CD14-positive monocyte (primary cell): ENCODE results near the gene ITGB6. TPM values are rescaled to one million over a fixed set of nuclear protein-coding genes. Genes with fewer than 3 reads are reported as not detected.

Experiments
- DNase-seq, 3 donors: peaks; one replicate each; pipeline ENCODE4 v3.0.0-alpha.2; 2011 to 2022
- H2AFZ ChIP-seq: 2 replicates; pipeline ENCODE4 v1.6.0; 2012; ENCODE audit warnings: mild to moderate bottlenecking, low read depth, low read length, inconsistent platforms; ENCODE audit not compliant: insufficient read depth, poor library complexity, severe bottlenecking
- H3K27ac ChIP-seq, 2 donors: 1 replicate in 1 of 2; 2 replicates in 1 of 2; pipeline ENCODE4 v1.5.1; 2012 to 2013; ENCODE audit warnings: low read length in 2 of 2, control low read depth in 1 of 2, inconsistent platforms in 1 of 2, low read depth in 1 of 2, mild to moderate bottlenecking in 1 of 2
- H3K27me3 ChIP-seq, 2 donors: one replicate each; pipeline versions ENCODE4 v1.6.0 to v1.6.1; 2011 to 2013; ENCODE audit warnings: low read length in 2 of 2; ENCODE audit not compliant: control insufficient read depth in 2 of 2, insufficient read depth in 2 of 2
- H3K36me3 ChIP-seq, 2 donors: replicated peaks in 1 of 2; 1 replicate in 1 of 2; 2 replicates in 1 of 2; pipeline versions ENCODE4 v1.5.1 to v1.6.1; 2012 to 2013; ENCODE audit warnings: low read length in 2 of 2, control low read depth in 1 of 2, inconsistent platforms in 1 of 2, mild to moderate bottlenecking in 1 of 2; ENCODE audit not compliant: insufficient read depth in 2 of 2, control insufficient read depth in 1 of 2
- H3K4me1 ChIP-seq, 2 donors: 1 replicate in 1 of 2; 2 replicates in 1 of 2; pipeline versions ENCODE4 v1.5.1 to v1.6.1; 2012 to 2013; ENCODE audit warnings: low read length in 2 of 2, control low read depth in 1 of 2, inconsistent platforms in 1 of 2, mild to moderate bottlenecking in 1 of 2, moderate library complexity in 1 of 2; ENCODE audit not compliant: insufficient read depth in 2 of 2, control insufficient read depth in 1 of 2
- H3K4me2 ChIP-seq: replicated peaks from 2 replicates; pipeline ENCODE3; 2012; ENCODE audit warnings: low read length, moderate library complexity, mild to moderate bottlenecking; ENCODE audit not compliant: poor library complexity, severe bottlenecking; ENCODE audit errors: extremely low read depth
- H3K4me3 ChIP-seq, 3 experiments: fragments of 200-600 bp in 1 of 3; sonication (generic) in 1 of 3; replicated peaks in 1 of 3; 1 replicate in 2 of 3; 2 replicates in 1 of 3; pipeline ENCODE4 v1.5.1; 2011 to 2013; ENCODE audit warnings: low read length in 3 of 3, mild to moderate bottlenecking in 3 of 3, control low read depth in 2 of 3, low read depth in 2 of 3, inconsistent platforms in 1 of 3, moderate library complexity in 1 of 3
- H3K79me2 ChIP-seq: 2 replicates; pipeline ENCODE4 v1.6.0; 2012; ENCODE audit warnings: mild to moderate bottlenecking, control low read depth, inconsistent platforms, low read length, moderate library complexity; ENCODE audit not compliant: insufficient read depth
- H3K9ac ChIP-seq: 2 replicates; pipeline ENCODE4 v1.6.0; 2017; ENCODE audit warnings: low read length, mild to moderate bottlenecking; ENCODE audit not compliant: insufficient read depth, poor library complexity, severe bottlenecking
- H3K9me3 ChIP-seq, 2 donors: replicated peaks in 1 of 2; 1 replicate in 1 of 2; 2 replicates in 1 of 2; pipeline versions ENCODE4 v1.5.1 to v1.6.1; 2012 to 2013; ENCODE audit warnings: low read length in 2 of 2, control low read depth in 1 of 2; ENCODE audit not compliant: control insufficient read depth in 1 of 2, insufficient read depth in 1 of 2
- H4K20me1 ChIP-seq: 2 replicates; pipeline ENCODE4 v1.6.0; 2012; ENCODE audit warnings: mild to moderate bottlenecking, low read length, control low read depth, moderate library complexity; ENCODE audit not compliant: insufficient read depth
- H3K27ac Mint-ChIP-seq, 7 donors: one replicate each; pipeline ENCODE4 v1.8.0; 2020; ENCODE audit warnings: mild to moderate bottlenecking in 7 of 7, mixed read lengths in 7 of 7, moderate library complexity in 6 of 7, inconsistent platforms in 2 of 7
- H3K27me3 Mint-ChIP-seq, 3 donors: one replicate each; pipeline ENCODE4 v1.8.0; 2021 to 2022; ENCODE audit warnings: low read depth in 3 of 3, mild to moderate bottlenecking in 3 of 3, mixed read lengths in 3 of 3, moderate library complexity in 3 of 3, inconsistent platforms in 1 of 3
- H3K36me3 Mint-ChIP-seq, 2 donors: one replicate each; pipeline ENCODE4 v1.8.0; 2020; ENCODE audit warnings: mixed read lengths in 2 of 2, inconsistent platforms in 1 of 2, mild to moderate bottlenecking in 1 of 2
- H3K4me1 Mint-ChIP-seq: one replicate; pipeline ENCODE4 v1.8.0; 2020; ENCODE audit warnings: mild to moderate bottlenecking, mixed read lengths
- H3K4me3 Mint-ChIP-seq, 2 donors: one replicate each; pipeline ENCODE4 v1.8.0; 2020; ENCODE audit warnings: mild to moderate bottlenecking in 2 of 2, mixed read lengths in 2 of 2, moderate library complexity in 1 of 2
- H3K9me3 Mint-ChIP-seq, 7 donors: one replicate each; pipeline ENCODE4 v1.8.0; 2020 to 2022; ENCODE audit warnings: mixed read lengths in 7 of 7, mild to moderate bottlenecking in 6 of 7, moderate library complexity in 6 of 7, inconsistent platforms in 2 of 7
- CTCF ChIP-seq: fragments of 200-600 bp; IDR thresholded peaks from one replicate; pipeline ENCODE4 v1.8.0; 2022; ENCODE audit warnings: antibody characterized with exemption, mild to moderate bottlenecking
- WGBS: methylation state at CpG from one replicate; pipeline ENCODE4 v1.1.5; 2013; ENCODE audit warnings: missing lambda C conversion rate; ENCODE audit not compliant: insufficient coverage; 5-methylcytosine and 5-hydroxymethylcytosine counted together
- intact Hi-C, 2 donors: fragments of 100-400 bp; cut with micrococcal nuclease; formaldehyde crosslinking; loops; one replicate each; pipeline versions ENCODE4 v1.15.0 to v1.15.1; 2023
- polyA plus RNA-seq, 3 donors: library from polyadenylated mRNA; depleted of rRNA in 1 of 3; unstranded in 2 of 3; stranded (reverse) in 1 of 3; fragments of 300-500 nt in 2 of 3; fragments of >200 nt in 1 of 3; fragmentation: Illumina TruSeq in 2 of 3; gene quantifications; 1 replicate in 2 of 3; 2 replicates in 1 of 3; pipeline ENCODE4 v1.2.3, GENCODE V29; 2012 to 2021

Gene ITGB6
- polyA plus RNA-seq, 3 donors, result not detected

- Mint-ChIP-seq H3K4me1 (no peaks in the 10 kb centered on the region), H3K36me3 (no peaks in the 10 kb centered on the region), H3K9me3 (peaks cover 0 to 3% (median 0%) of the 10 kb centered on the region in 7 donors), H3K27ac (peak overlapping the region in 1 of 7 donors; percentile 60), H3K4me3 (no peak overlapping the region), H3K27me3 (peaks cover 2% of the 10 kb centered on the region in 3 donors)
- H3K9ac ChIP-seq, result no peak overlapping the region
- no peaks in the 10 kb centered on the region for H3K36me3 ChIP-seq
- H3K4me2 ChIP-seq, result no peak overlapping the region
- no peaks in the 10 kb centered on the region for H3K9me3 ChIP-seq
- no peak overlapping the region for H3K4me3 ChIP-seq
- no peak for DNase-seq
- WGBS, result no CpG with 5 or more reads among the region's 3 CpGs
- intact Hi-C loops, result no loop called here
- no peak for TF ChIP-seq CTCF
- H4K20me1 ChIP-seq, result no peaks in the 10 kb centered on the region
- no peak overlapping the region for H2AFZ ChIP-seq
- H3K27ac ChIP-seq, result no peak overlapping the region
- H3K79me2 ChIP-seq, result no peaks in the 10 kb centered on the region
- no peaks in the 10 kb centered on the region for H3K27me3 ChIP-seq
- H3K4me1 ChIP-seq, result no peaks in the 10 kb centered on the region
These were observed 148.7 kb downstream of the ITGB6 start for GRCh38 chr2:160051371-160051800.

DNA sequence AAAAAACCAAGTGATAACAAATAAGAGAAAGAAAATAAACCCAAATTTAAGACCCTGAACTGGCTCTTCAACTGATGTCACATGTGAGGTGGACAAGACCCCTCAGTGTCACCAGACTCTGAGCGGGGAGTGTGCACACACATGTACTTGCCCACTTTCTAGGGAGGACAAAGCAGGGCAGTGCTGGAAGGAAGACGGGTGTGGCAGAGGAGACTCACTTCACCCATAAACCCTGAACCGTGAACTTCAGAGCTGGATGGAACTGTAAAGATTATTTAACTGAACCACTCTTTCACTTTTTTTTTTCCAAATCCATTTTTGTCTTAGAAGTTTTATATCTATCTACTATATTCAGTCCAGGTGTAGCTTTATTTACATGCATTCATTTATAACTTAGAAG, 149.9 kb downstream of the ITGB6 start:
- no peak overlapping the region for H3K4me2 ChIP-seq
- intact Hi-C loops, result no loop called here
- Mint-ChIP-seq H3K27ac (no peak overlapping the region), H3K4me1 (no peaks in the 10 kb centered on the region), H3K27me3 (peaks cover 2% of the 10 kb centered on the region in 3 donors), H3K9me3 (peaks cover 0 to 3% (median 0%) of the 10 kb centered on the region in 7 donors), H3K4me3 (no peak overlapping the region), H3K36me3 (no peaks in the 10 kb centered on the region)
- no peaks in the 10 kb centered on the region for H3K4me1 ChIP-seq
- no peaks in the 10 kb centered on the region for H3K79me2 ChIP-seq
- no peak for DNase-seq
- no peak for TF ChIP-seq CTCF
- H3K36me3 ChIP-seq, result no peaks in the 10 kb centered on the region
- H4K20me1 ChIP-seq, result no peaks in the 10 kb centered on the region
- H3K9ac ChIP-seq, result no peak overlapping the region
- H3K4me3 ChIP-seq, result no peak overlapping the region
- no peak overlapping the region for H2AFZ ChIP-seq
- H3K27ac ChIP-seq, result no peak overlapping the region
- no CpG with 5 or more reads among the region's 3 CpGs for WGBS
- H3K9me3 ChIP-seq, result no peaks in the 10 kb centered on the region
- H3K27me3 ChIP-seq, result no peaks in the 10 kb centered on the region

Other genes starting within 250 kb of the ITGB6 start
- gene PLA2R1, start 137.7 kb downstream of the ITGB6 start, polyA plus RNA-seq, result not detected